HEK293 (cell line): ENCODE measurements around the gene RPS6KA5.
"Not testable (repeated sequence)": the region's sequence is repeated elsewhere in the genome, so short reads cannot be mapped to it uniquely, and the experiment has no call there.

ENCODE experiments used
- CTCF ChIA-PET: fragments of 350-600 bp; formaldehyde crosslinking; extraction: SDS; loops from one replicate; lab custom pipeline; 2021; ENCODE audit warnings: antibody characterized with exemption; lab: Yijun Ruan, JAX
- POLR2A ChIA-PET: fragments of 300-600 bp; formaldehyde crosslinking; extraction: SDS; loops from one replicate; lab custom pipeline; 2020; ENCODE audit warnings: antibody characterized with exemption, inconsistent platforms; lab: Yijun Ruan, JAX
- H3K27ac ChIP-seq: fragments of 200-500 bp; sonication (Bioruptor generic); 2 replicates; pipeline ENCODE4 v1.5.1; 2014; ENCODE audit warnings: low read depth, low read length, control low read depth, inconsistent platforms; ENCODE audit errors: extremely low read depth
- H3K36me3 ChIP-seq, 2 experiments: fragments of 200-500 bp in 1 of 2; sonication (Bioruptor generic) in 1 of 2; 1 replicate in 1 of 2; 2 replicates in 1 of 2; pipeline ENCODE4 v1.5.1; 2014 to 2017; ENCODE audit warnings: inconsistent platforms in 2 of 2, low read length in 2 of 2; ENCODE audit not compliant: control insufficient read depth in 2 of 2, insufficient read depth in 1 of 2
- H3K4me1 ChIP-seq: fragments of 200-500 bp; sonication (Bioruptor generic); 2 replicates; pipeline ENCODE4 v1.5.1; 2014; ENCODE audit warnings: mild to moderate bottlenecking, low read length, inconsistent platforms; ENCODE audit not compliant: control insufficient read depth, insufficient read depth
- H3K4me3 ChIP-seq: 2 replicates; pipeline ENCODE4 v1.5.1; 2011; ENCODE audit warnings: low read depth, mild to moderate bottlenecking, control low read depth, low read length, moderate library complexity
- H3K9me3 ChIP-seq: fragments of 200-500 bp; sonication (Bioruptor generic); 2 replicates; pipeline ENCODE4 v1.5.1; 2014; ENCODE audit warnings: low read depth, low read length, inconsistent platforms; ENCODE audit not compliant: control insufficient read depth, insufficient read depth
- CTCF ChIP-seq: fragments of 450-650 bp; formaldehyde crosslinking; IDR thresholded peaks from 2 replicates; pipeline ENCODE4 v1.5.1; 2016; ENCODE audit warnings: missing biosample characterization, missing genetic modification characterization
- PRDM2 ChIP-seq: fragments of 450-650 bp; formaldehyde crosslinking; IDR thresholded peaks from 2 replicates; pipeline ENCODE4 v1.5.1; 2016; ENCODE audit warnings: missing biosample characterization, missing genetic modification characterization, borderline replicate concordance
- SETDB1 ChIP-seq: IDR thresholded peaks from one replicate; pipeline ENCODE4 v1.6.1; 2017; ENCODE audit warnings: mild to moderate bottlenecking, low read length, moderate library complexity, mixed read lengths; ENCODE audit not compliant: insufficient read length
- SP2 ChIP-seq: fragments of 450-650 bp; formaldehyde crosslinking; IDR thresholded peaks from 2 replicates; pipeline ENCODE4 v1.5.1; 2016; ENCODE audit warnings: missing biosample characterization, missing genetic modification characterization
- ZBTB10 ChIP-seq: fragments of 450-650 bp; formaldehyde crosslinking; IDR thresholded peaks from 2 replicates; pipeline ENCODE4 v1.5.1; 2016; ENCODE audit warnings: missing biosample characterization, missing genetic modification characterization
- ZFP37 ChIP-seq: fragments of 450-650 bp; formaldehyde crosslinking; IDR thresholded peaks from 2 replicates; pipeline ENCODE4 v1.5.1; 2016; ENCODE audit warnings: missing biosample characterization, missing genetic modification characterization
- ZIC2 ChIP-seq: fragments of 450-650 bp; formaldehyde crosslinking; IDR thresholded peaks from 2 replicates; pipeline ENCODE4 v1.5.1; 2016; ENCODE audit warnings: missing biosample characterization, missing genetic modification characterization
- ZNF184 ChIP-seq: fragments of 450-650 bp; IDR thresholded peaks from 2 replicates; pipeline ENCODE4 v1.5.1; 2018; ENCODE audit warnings: missing biosample characterization, mild to moderate bottlenecking, missing genetic modification characterization
- ZNF202 ChIP-seq: fragments of 450-650 bp; formaldehyde crosslinking; IDR thresholded peaks from 2 replicates; pipeline ENCODE4 v1.5.1; 2016; ENCODE audit warnings: missing biosample characterization, missing genetic modification characterization, borderline replicate concordance
- ZNF335 ChIP-seq: fragments of 450-650 bp; formaldehyde crosslinking; conservative IDR thresholded peaks from 2 replicates; pipeline ENCODE4 v1.5.1; 2016; ENCODE audit warnings: missing biosample characterization, missing genetic modification characterization
- ZNF394 ChIP-seq: fragments of 450-650 bp; formaldehyde crosslinking; IDR thresholded peaks from 2 replicates; pipeline ENCODE4 v1.5.1; 2016; ENCODE audit warnings: missing biosample characterization, missing genetic modification characterization, mild to moderate bottlenecking, moderate library complexity, borderline replicate concordance
- ZNF404 ChIP-seq: fragments of 450-650 bp; formaldehyde crosslinking; IDR thresholded peaks from 2 replicates; pipeline ENCODE4 v1.5.1; 2017; ENCODE audit warnings: missing biosample characterization, missing genetic modification characterization
- ZNF416 ChIP-seq: fragments of 450-650 bp; formaldehyde crosslinking; IDR thresholded peaks from 2 replicates; pipeline ENCODE4 v1.5.1; 2016; ENCODE audit warnings: missing biosample characterization, missing genetic modification characterization
- ZNF449 ChIP-seq: fragments of 450-650 bp; formaldehyde crosslinking; IDR thresholded peaks from 2 replicates; pipeline ENCODE4 v1.5.1; 2017; ENCODE audit warnings: missing biosample characterization, mild to moderate bottlenecking, missing genetic modification characterization, moderate library complexity
- ZNF521 ChIP-seq: fragments of 450-650 bp; formaldehyde crosslinking; IDR thresholded peaks from 2 replicates; pipeline ENCODE4 v1.5.1; 2017; ENCODE audit warnings: missing biosample characterization, mild to moderate bottlenecking, missing genetic modification characterization
- ZNF555 ChIP-seq: fragments of 450-650 bp; formaldehyde crosslinking; conservative IDR thresholded peaks from 2 replicates; pipeline ENCODE4 v1.5.1; 2017; ENCODE audit warnings: missing biosample characterization, mild to moderate bottlenecking, missing genetic modification characterization, inconsistent platforms
- ZNF560 ChIP-seq: fragments of 450-650 bp; formaldehyde crosslinking; IDR thresholded peaks from 2 replicates; pipeline ENCODE4 v1.5.1; 2017; ENCODE audit warnings: missing biosample characterization, missing genetic modification characterization, borderline replicate concordance
- ZNF747 ChIP-seq: fragments of 450-650 bp; formaldehyde crosslinking; IDR thresholded peaks from 2 replicates; pipeline ENCODE4 v1.5.1; 2016; ENCODE audit warnings: missing biosample characterization, missing genetic modification characterization
- ZNF785 ChIP-seq: fragments of 450-650 bp; formaldehyde crosslinking; IDR thresholded peaks from 2 replicates; pipeline ENCODE4 v1.5.1; 2016; ENCODE audit warnings: missing biosample characterization, missing genetic modification characterization

Gene RPS6KA5

GRCh38 chr14:91029456-91030217, 30.8 kb downstream of the RPS6KA5 start:
- no peaks in the 10 kb centered on the region for H3K9me3 ChIP-seq
- POLR2A ChIA-PET, result no interaction called here
- TF ChIP-seq SP2 (tag by site-specific recombination), result no peak
- peak; percentile 42 for TF ChIP-seq ZNF335 (tag by site-specific recombination)
- no peak for TF ChIP-seq ZNF560 (tag by site-specific recombination)
- TF ChIP-seq, all 188 proteins: peak for 1
- CTCF ChIA-PET, result interaction anchor here (0.6 to 1.2 kb wide), 2 partner anchors 143 to 147 kb away, joined by 3 to 4 read pairs; no protein-coding TSS in a partner anchor
- Histone ChIP-seq H3K4me1 (peaks cover 9% of the 10 kb centered on the region), H3K36me3 (no peaks in the 10 kb centered on the region), H3K27ac (no peak overlapping the region), H3K4me3 (no peak overlapping the region)

GRCh38 chr14:91027561-91027960, 32.9 kb downstream of the RPS6KA5 start:
- H3K9me3 ChIP-seq, result no peaks in the 10 kb centered on the region
- H3K4me3 ChIP-seq, result no peak overlapping the region
- TF ChIP-seq ZNF394 (tag by site-specific recombination) (no peak), ZNF202 (tag by site-specific recombination) (no peak), ZNF521 (tag by site-specific recombination) (no peak), ZNF404 (tag by site-specific recombination) (no peak), PRDM2 (no peak), ZNF335 (tag by site-specific recombination) (no peak), ZNF747 (tag by site-specific recombination) (no peak), ZIC2 (no peak), CTCF (tag by site-specific recombination) (no peak), ZBTB10 (tag by site-specific recombination) (no peak), ZNF449 (tag by site-specific recombination) (no peak), SETDB1 (no peak), ZNF555 (no peak), ZNF184 (no peak), ZNF416 (no peak), ZNF785 (tag by site-specific recombination) (no peak), ZFP37 (tag by site-specific recombination) (no peak)
- peaks cover 9% of the 10 kb centered on the region for H3K4me1 ChIP-seq
- H3K27ac ChIP-seq, result no peak overlapping the region
- ChIA-PET CTCF (no interaction called here), POLR2A (no interaction called here)
- H3K36me3 ChIP-seq, result no peaks in the 10 kb centered on the region

- H3K27ac ChIP-seq, H3K9me3 ChIP-seq, H3K36me3 ChIP-seq, H3K4me3 ChIP-seq, POLR2A ChIA-PET, H3K4me1 ChIP-seq: not testable (repeated sequence)
- CTCF ChIA-PET, result interaction anchor here (0.6 kb wide), 1 partner anchor 285 kb away, joined by 5 read pairs; no protein-coding TSS in a partner anchor
Observed at GRCh38 chr14:91022622-91023028, 37.8 kb downstream of the RPS6KA5 start.
